Endothelial cell of umbilical vein (primary cell): ENCODE data around the gene TSPYL2. TPM values are rescaled to one million over a fixed set of nuclear protein-coding genes. Genes with fewer than 3 reads are reported as not detected.

Source experiments
- BruUV-seq: library from RNA; stranded (reverse); fragments of 400-500 nt; replicated peaks from 2 replicates; lab custom pipeline; 2021; lab: Mats Ljungman, UMichigan
- CTCF ChIA-PET: fragments of 300-600, 350-600 bp; sonication (Branson Sonifier 250); formaldehyde crosslinking; loops from one replicate; lab custom pipeline; 2021; ENCODE audit warnings: antibody characterized with exemption, inconsistent platforms; lab: Charles Lee
- POLR2A ChIA-PET: fragments of 300-600, 350-600 bp; sonication (Branson Sonifier 250); formaldehyde crosslinking; loops from one replicate; lab custom pipeline; 2021; ENCODE audit warnings: antibody characterized with exemption, inconsistent platforms; lab: Charles Lee
- DNase-seq: peaks from one replicate; pipeline ENCODE4 v3.0.0-alpha.2; 2011; ENCODE audit warnings: low read depth, low spot score
- FAIRE-seq: peaks from 2 replicates; lab custom pipeline; 2011; peaks lifted over from hg19 to GRCh38; lab: Jason Lieb, UNC
- H2AFZ ChIP-seq: 2 replicates; pipeline ENCODE4 v1.6.0; 2012; ENCODE audit warnings: low read depth, low read length, control low read depth, inconsistent platforms
- H3K27ac ChIP-seq: 2 replicates; pipeline ENCODE4 v1.5.1; 2011; ENCODE audit warnings: low read depth, mild to moderate bottlenecking, control low read depth, low read length, moderate library complexity; ENCODE audit not compliant: insufficient read depth
- H3K27me3 ChIP-seq, 2 experiments: 2 replicates each; pipeline versions ENCODE4 v1.6.0 to v1.6.1; 2011; ENCODE audit warnings: low read length in 2 of 2, mixed read lengths in 1 of 2; ENCODE audit not compliant: control insufficient read depth in 2 of 2, insufficient read depth in 2 of 2
- H3K36me3 ChIP-seq, 2 experiments: 2 replicates in 1 of 2; 3 replicates in 1 of 2; pipeline ENCODE4 v1.5.1; 2011; ENCODE audit warnings: low read length in 2 of 2, mild to moderate bottlenecking in 1 of 2, moderate library complexity in 1 of 2; ENCODE audit not compliant: control insufficient read depth in 2 of 2, insufficient read depth in 2 of 2; ENCODE audit errors: extremely low read depth in 1 of 2
- H3K4me1 ChIP-seq: 3 replicates; pipeline ENCODE4 v1.5.1; 2011; ENCODE audit warnings: mild to moderate bottlenecking, low read length; ENCODE audit not compliant: control insufficient read depth, insufficient read depth; ENCODE audit errors: extremely low read depth
- H3K4me2 ChIP-seq: 2 replicates; pipeline ENCODE4 v1.6.1; 2011; ENCODE audit warnings: low read length, control low read depth, mixed read lengths; ENCODE audit not compliant: insufficient read depth
- H3K4me3 ChIP-seq, 3 experiments: fragments of 200-600 bp in 1 of 3; sonication (generic), shearing (Covaris generic) in 1 of 3; replicated peaks in 1 of 3; 2 replicates each; pipeline ENCODE4 v1.5.1; 2011 to 2016; ENCODE audit warnings: control low read depth in 3 of 3, low read length in 3 of 3, mild to moderate bottlenecking in 2 of 3, inconsistent platforms in 1 of 3, low read depth in 1 of 3, moderate library complexity in 1 of 3; ENCODE audit not compliant: insufficient read depth in 1 of 3
- H3K79me2 ChIP-seq: 2 replicates; pipeline ENCODE4 v1.6.0; 2012; ENCODE audit warnings: low read length, inconsistent platforms; ENCODE audit not compliant: control insufficient read depth, insufficient read depth
- H3K9ac ChIP-seq: replicated peaks from 2 replicates; pipeline ENCODE3; 2011; ENCODE audit warnings: low read length, control low read depth; ENCODE audit not compliant: insufficient read depth; ENCODE audit errors: extremely low read depth
- H3K9me1 ChIP-seq: replicated peaks from 3 replicates; pipeline ENCODE4 v1.6.0; 2011; ENCODE audit warnings: mild to moderate bottlenecking, low read length; ENCODE audit not compliant: control insufficient read depth, insufficient read depth; ENCODE audit errors: extremely low read depth
- H3K9me3 ChIP-seq: replicated peaks from 2 replicates; pipeline ENCODE4 v1.5.1; 2012; ENCODE audit warnings: low read length, inconsistent platforms; ENCODE audit not compliant: control insufficient read depth, insufficient read depth
- H4K20me1 ChIP-seq: replicated peaks from 2 replicates; pipeline ENCODE3; 2011; ENCODE audit warnings: mild to moderate bottlenecking, low read length; ENCODE audit not compliant: control insufficient read depth, insufficient read depth; ENCODE audit errors: extremely low read depth
- EZH2 ChIP-seq: IDR thresholded peaks from 2 replicates; pipeline ENCODE4 v1.6.1; 2012; ENCODE audit warnings: borderline replicate concordance, low read depth, mild to moderate bottlenecking, moderate library complexity, low read length, inconsistent platforms; ENCODE audit not compliant: severe bottlenecking
- FOS ChIP-seq: IDR thresholded peaks from 2 replicates; pipeline ENCODE4 v1.6.1; 2011; ENCODE audit warnings: mild to moderate bottlenecking, low read length, moderate library complexity, borderline replicate concordance; ENCODE audit not compliant: insufficient read depth
- MAX ChIP-seq: IDR thresholded peaks from 2 replicates; pipeline ENCODE4 v1.6.1; 2011; ENCODE audit not compliant: insufficient read depth, insufficient read length
- MYC ChIP-seq: IDR thresholded peaks from one replicate; pipeline ENCODE4 v1.6.1; 2011; ENCODE audit warnings: mild to moderate bottlenecking, low read depth, low read length
- POLR2A ChIP-seq: IDR thresholded peaks from 2 replicates; pipeline ENCODE4 v1.6.1; 2012; ENCODE audit warnings: low read depth, mild to moderate bottlenecking, control low read depth, low read length
- POLR2AphosphoS5 ChIP-seq: IDR thresholded peaks from 2 replicates; pipeline ENCODE4 v1.6.1; 2012; ENCODE audit warnings: low read depth, mild to moderate bottlenecking, control low read depth, low read length, moderate library complexity; ENCODE audit not compliant: insufficient read depth
- dilution Hi-C: fragments of 300-500 bp; cut with MboI; formaldehyde crosslinking; loops from one replicate; pipeline ENCODE4 v1.15.0; 2019; ENCODE audit warnings: low sequenced_read_pairs; ENCODE audit not compliant: extremely low pct_ligation_motif_present
- intact Hi-C: fragments of 100-400 bp; cut with micrococcal nuclease; formaldehyde crosslinking; loops from one replicate; pipeline ENCODE4 v1.10.0; 2022
- polyA plus RNA-seq, 4 experiments: library from polyadenylated mRNA; depleted of rRNA in 3 of 4; stranded (reverse) in 3 of 4; unstranded in 1 of 4; fragments of >200 nt; gene quantifications; 2 replicates each; pipeline versions ENCODE4 v1.2.1 to v1.2.3, GENCODE V29; 2011 to 2012; ENCODE audit warnings: missing spikeins in 1 of 4
- total RNA-seq: library from RNA; stranded (reverse); gene quantifications from 2 replicates; pipeline ENCODE4 v1.2.3, GENCODE V29; 2021

TSPYL2 gene
- total and polyA plus RNA-seq, 2 donors (not counting 3 experiments of a cell fraction or from before 2014, with no cell fraction given): 17.3 to 17.8 TPM

- Histone ChIP-seq H3K36me3 (no peaks in the 10 kb centered on the region), H3K4me3 (no peak overlapping the region), H4K20me1 (no peaks in the 10 kb centered on the region), H3K79me2 (no peaks in the 10 kb centered on the region), H3K9me1 (no peaks in the 10 kb centered on the region), H3K27me3 (no peaks in the 10 kb centered on the region), H3K9me3 (no peaks in the 10 kb centered on the region), H3K27ac (no peak overlapping the region), H3K4me1 (no peaks in the 10 kb centered on the region), H3K4me2 (no peak overlapping the region), H2AFZ (no peak overlapping the region), H3K9ac (no peak overlapping the region)
- intact Hi-C loops (no loop called here), dilution Hi-C loops (no loop called here)
- BruUV-seq: no TSS peak
- ChIA-PET CTCF (no interaction called here), POLR2A (no interaction called here)
- DNase-seq (no peak), FAIRE-seq (no peak)
- no peak for TF ChIP-seq EZH2
Observed at GRCh38 chrX:53115550-53115874, 33.3 kb downstream of the TSPYL2 start.

GRCh38 chrX:53116101-53116500 lies 33.9 kb downstream of the TSPYL2 start:
- Histone ChIP-seq H3K36me3 (no peaks in the 10 kb centered on the region), H3K27me3 (no peaks in the 10 kb centered on the region), H3K9me3 (no peaks in the 10 kb centered on the region), H3K9ac (no peak overlapping the region), H3K4me1 (no peaks in the 10 kb centered on the region), H3K9me1 (no peaks in the 10 kb centered on the region), H2AFZ (no peak overlapping the region), H3K27ac (no peak overlapping the region), H3K79me2 (no peaks in the 10 kb centered on the region), H4K20me1 (no peaks in the 10 kb centered on the region), H3K4me2 (no peak overlapping the region), H3K4me3 (no peak overlapping the region)
- DNase-seq (no peak), FAIRE-seq (no peak)
- BruUV-seq: no TSS peak
- dilution Hi-C loops: no loop called here
- TF ChIP-seq MAX (no peak), POLR2AphosphoS5 (no peak), FOS (no peak), EZH2 (no peak), POLR2A (no peak), MYC (no peak)
- intact Hi-C loops: no loop called here
- ChIA-PET CTCF (no interaction called here), POLR2A (no interaction called here)
